Measurements from ENCODE around the gene BDNF. TPM values are rescaled to one million over a fixed set of nuclear protein-coding genes. Genes with fewer than 3 reads are reported as not detected.

Gene BDNF
- total RNA-seq, 1 donor from 2014 or later: 5.8 TPM

DNA sequence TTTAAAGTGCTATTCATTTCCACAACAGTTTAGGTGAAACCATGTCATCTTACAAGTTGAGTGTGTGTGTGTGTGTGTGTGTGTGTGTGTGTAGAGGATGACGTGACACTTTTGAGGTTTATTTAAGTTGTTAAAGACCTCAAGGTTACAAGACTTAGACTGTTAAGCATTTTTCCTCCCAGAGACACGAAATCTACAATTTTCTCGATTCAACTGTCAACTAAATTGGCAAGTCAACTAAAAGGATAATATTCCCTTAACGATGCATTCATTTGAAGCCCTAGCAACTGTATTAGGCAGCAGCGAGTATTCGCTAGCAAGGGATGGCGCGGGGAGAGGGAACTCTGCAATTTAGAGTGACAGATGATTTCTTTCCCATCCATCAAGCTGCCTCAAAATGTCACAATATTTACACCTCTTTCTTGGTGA, 17.6 kb upstream of the BDNF start:
- peak overlapping the region; percentile 64 for H3K4me3 ChIP-seq (ENCODE audit: low read depth, low read length)
- no peak for DNase-seq (ENCODE audit: low read depth)
- TF ChIP-seq, protein P1, sequence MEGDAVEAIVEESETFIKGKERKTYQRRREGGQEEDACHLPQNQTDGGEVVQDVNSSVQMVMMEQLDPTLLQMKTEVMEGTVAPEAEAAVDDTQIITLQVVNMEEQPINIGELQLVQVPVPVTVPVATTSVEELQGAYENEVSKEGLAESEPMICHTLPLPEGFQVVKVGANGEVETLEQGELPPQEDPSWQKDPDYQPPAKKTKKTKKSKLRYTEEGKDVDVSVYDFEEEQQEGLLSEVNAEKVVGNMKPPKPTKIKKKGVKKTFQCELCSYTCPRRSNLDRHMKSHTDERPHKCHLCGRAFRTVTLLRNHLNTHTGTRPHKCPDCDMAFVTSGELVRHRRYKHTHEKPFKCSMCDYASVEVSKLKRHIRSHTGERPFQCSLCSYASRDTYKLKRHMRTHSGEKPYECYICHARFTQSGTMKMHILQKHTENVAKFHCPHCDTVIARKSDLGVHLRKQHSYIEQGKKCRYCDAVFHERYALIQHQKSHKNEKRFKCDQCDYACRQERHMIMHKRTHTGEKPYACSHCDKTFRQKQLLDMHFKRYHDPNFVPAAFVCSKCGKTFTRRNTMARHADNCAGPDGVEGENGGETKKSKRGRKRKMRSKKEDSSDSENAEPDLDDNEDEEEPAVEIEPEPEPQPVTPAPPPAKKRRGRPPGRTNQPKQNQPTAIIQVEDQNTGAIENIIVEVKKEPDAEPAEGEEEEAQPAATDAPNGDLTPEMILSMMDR (conservative IDR thresholded peaks at IDR 0.05; ENCODE audit: low read depth, low read length): no peak

DNA sequence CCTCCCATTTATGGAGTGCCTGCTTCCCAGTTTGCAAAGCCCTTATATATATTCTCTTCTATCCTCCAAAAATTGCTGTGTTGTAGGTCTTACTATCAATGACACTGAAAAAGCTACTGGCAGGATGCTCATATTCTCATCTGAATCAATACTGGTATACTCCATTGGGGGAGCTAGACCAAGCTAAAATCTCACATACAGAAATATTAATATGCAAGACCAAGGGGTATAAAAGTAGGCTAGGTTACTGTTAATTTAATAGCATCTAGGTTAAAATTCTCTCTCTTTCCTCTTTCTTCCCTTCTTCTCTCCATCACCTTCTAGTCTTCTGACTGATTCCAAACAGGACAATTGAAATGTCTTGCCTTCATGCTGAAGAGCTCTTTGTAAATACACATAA, 17.1 kb upstream of the BDNF start:
- no peak overlapping the region for H3K4me3 ChIP-seq (ENCODE audit: low read depth, low read length)
- TF ChIP-seq, protein P1 (conservative IDR thresholded peaks at IDR 0.05; ENCODE audit: low read depth, low read length): peak; percentile 49
- no peak for DNase-seq (ENCODE audit: low read depth)

DNA sequence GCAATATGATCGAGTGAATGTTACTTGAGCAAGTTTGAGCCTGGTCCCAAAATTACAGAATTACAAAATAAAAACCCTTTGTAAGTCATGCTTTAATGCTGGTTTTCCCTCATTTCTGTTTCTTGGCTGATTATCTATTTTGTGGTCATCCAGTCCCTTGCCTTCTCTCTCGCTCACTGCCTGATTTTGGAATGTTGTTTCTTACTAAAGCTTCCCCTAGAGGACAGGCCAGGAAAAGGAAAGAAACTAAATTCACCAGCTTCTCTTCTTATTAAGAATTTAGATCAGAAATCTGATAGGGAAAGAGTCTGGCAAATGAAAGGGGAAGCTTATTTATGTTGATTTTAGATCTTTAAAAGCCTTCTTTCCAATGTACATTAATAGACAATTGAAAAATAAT, 16.6 kb upstream of the BDNF start:
- TF ChIP-seq, protein P1 (conservative IDR thresholded peaks at IDR 0.05; ENCODE audit: low read depth, low read length): peak; percentile 25

DNA sequence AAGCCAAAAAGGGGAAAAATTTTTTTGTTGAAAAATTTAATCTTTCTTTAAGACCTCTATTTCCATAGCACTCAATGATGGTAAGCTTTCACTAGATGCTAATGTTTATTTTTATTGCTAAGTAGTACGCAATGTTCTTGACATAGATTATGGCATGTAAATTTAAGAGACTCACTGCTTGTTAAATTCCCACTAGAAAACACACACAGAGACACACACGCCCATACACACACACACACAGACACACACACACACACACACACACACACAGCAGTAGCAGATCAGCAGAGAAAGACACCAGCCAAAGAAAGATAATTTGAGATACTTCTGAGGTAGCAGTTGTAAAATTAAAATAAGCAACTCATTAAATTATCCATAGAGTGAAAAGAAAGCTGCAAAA, 16.0 kb upstream of the BDNF start:
- TF ChIP-seq, protein P1 (conservative IDR thresholded peaks at IDR 0.05; ENCODE audit: low read depth, low read length): no peak
- H3K4me3 ChIP-seq (ENCODE audit: low read depth, low read length): no peak overlapping the region
- DNase-seq (ENCODE audit: low read depth): no peak

More for the DNA sequence above, 16.6 kb upstream of the BDNF start:
- H3K4me3 ChIP-seq (ENCODE audit: low read depth, low read length): no peak overlapping the region
- DNase-seq (ENCODE audit: low read depth): no peak

DNA sequence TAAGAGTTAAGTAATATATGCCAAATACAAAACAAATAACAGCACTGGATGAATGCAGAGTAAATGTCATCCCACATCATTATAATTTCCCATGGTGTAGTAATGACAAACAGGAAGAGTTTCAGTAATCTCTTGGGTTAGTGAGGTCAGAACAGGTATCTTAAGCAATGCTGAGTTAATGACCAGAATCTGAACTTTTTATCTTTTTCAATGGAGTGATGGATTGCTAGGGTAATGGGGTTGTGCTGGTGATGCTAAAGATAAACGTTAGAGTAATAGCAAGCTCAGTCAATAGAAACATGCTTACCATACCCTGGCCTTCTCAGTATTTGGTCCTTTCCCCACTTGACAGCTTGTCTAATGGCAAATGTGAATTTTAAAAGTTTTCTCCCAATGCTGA, 11.5 kb upstream of the BDNF start:
- H3K4me3 ChIP-seq (ENCODE audit: low read depth, low read length): no peak overlapping the region
- DNase-seq (ENCODE audit: low read depth): no peak
- TF ChIP-seq, protein P1 (conservative IDR thresholded peaks at IDR 0.05; ENCODE audit: low read depth, low read length): no peak

DNA sequence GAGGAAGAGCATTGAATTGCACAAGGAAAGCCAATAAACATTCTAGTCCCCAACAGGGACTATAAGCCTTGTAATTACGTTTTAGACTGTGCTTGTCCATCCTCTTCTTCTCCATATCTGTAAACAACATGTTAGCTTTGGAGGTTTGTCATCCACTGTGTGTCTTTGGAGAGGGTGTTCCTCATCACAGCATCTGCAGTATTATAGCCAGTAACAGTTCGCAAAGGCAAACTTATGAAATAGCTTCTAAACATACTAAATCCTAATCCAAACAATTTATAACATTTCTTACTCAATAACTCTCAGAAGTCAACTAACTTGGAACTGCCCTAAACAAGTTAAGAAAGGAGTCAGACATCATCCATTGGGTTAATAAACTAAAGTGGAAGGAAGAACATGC, 10.3 kb upstream of the BDNF start:
- TF ChIP-seq, protein P1 (conservative IDR thresholded peaks at IDR 0.05; ENCODE audit: low read depth, low read length): no peak
- H3K4me3 ChIP-seq (ENCODE audit: low read depth, low read length): no peak overlapping the region
- DNase-seq (ENCODE audit: low read depth): no peak

DNA sequence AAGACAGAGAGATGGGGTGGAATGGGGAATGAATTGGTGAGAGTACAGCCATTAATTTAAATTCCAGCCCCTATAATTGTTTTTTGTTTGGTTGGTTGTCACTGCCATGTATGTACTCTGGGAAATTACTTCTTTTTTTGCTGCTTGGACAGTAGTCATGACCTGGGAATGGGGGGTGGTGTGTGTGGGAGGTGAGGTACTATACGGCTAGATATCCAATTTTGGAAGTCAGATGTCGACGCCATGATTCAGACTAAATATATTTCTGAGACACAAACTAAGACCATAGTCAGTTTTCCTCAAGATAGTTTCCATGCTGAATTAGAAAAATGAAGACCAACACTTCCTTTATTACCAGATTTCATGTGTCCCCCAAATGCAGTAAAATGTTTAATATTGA, 7.4 kb upstream of the BDNF start:
- TF ChIP-seq, protein P1 (conservative IDR thresholded peaks at IDR 0.05; ENCODE audit: low read depth, low read length): no peak
- H3K4me3 ChIP-seq (ENCODE audit: low read depth, low read length): no peak overlapping the region
- DNase-seq (ENCODE audit: low read depth): no peak
